RPMI7951 (cell line): Measurements from ENCODE around the gene SLC9A8. TPM values are rescaled to one million over a fixed set of nuclear protein-coding genes. Genes with fewer than 3 reads are reported as not detected.
"Not testable (repeated sequence)": the region's sequence is repeated elsewhere in the genome, so short reads cannot be mapped to it uniquely, and the experiment has no call there.

ENCODE experiments used
- DNase-seq: peaks from one replicate; pipeline ENCODE4 v3.0.0-alpha.2; 2012; ENCODE audit warnings: low read depth
- total RNA-seq: library from RNA; depleted of rRNA; stranded (reverse); fragments of >200 nt; shearing (Covaris generic); gene quantifications from 2 replicates; pipeline ENCODE4 v1.2.3, GENCODE V29; 2014; rRNA removed

SLC9A8 gene
- total RNA-seq: 6.2 and 6.6 TPM in 2 replicates

GRCh38 chr20:49812507-49813304, at the start of gene SLC9A8:
Gene SLC9A8 (plus strand): TSS chr20:49812828. CDS start chr20:49812923, 95 bp downstream.
- peak; percentile 99 for DNase-seq

- DNase-seq: peak; percentile 80
Measured at GRCh38 chr20:49762940-49763766, 49.5 kb upstream of the SLC9A8 start.

DNA sequence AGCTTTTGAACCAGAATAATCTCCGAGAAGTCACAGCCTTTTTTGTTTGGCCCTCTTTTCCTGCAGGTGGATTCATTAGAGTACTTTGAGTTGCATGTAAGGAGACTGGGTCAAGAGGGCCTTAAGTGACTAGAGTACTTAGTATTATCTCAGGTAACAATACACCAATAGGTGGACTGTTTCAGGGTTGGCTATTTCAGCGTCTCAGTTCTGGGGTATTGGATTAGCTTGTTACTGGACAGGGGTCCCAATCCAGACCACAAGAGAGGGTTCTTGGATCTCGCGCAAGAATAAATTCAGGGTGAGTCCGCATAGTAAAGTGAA, 47.3 kb upstream of the SLC9A8 start:
- DNase-seq: no peak

DNA sequence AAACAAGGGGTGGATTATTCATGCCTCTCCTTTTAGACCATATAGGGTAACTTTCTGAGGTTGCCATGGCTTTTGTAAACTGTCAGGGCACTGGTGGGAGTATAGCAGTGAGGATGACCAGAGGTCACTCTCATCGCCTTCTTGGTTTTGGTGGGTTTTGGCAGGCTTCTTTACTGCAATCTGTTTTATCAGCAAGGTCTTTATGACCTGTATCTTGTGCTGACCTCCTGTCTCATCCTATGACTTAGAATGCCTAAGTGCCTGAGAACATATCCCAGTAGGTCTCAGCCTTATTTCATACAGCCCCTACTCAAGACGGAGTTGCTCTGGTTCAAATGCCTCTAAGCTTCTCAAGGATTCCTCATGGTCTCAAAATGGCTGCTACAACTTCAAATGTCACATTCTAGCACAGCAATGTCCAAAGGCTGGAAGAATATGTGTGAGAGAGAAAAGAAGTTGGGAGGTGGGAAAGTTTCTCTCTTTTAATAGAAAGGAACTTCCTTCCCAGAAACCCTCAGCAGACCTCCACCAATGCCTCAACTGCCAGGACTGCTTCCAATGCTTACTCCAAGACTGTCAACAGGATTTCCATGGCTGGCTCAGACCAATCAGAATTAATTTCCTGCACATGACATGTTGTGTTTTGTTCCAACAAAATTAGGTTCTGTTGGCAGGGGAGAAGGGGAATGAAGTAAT, 46.6 kb upstream of the SLC9A8 start:
- DNase-seq: no peak

GRCh38 chr20:49766979-49767521, 45.6 kb upstream of the SLC9A8 start:
- DNase-seq: no peak

DNA sequence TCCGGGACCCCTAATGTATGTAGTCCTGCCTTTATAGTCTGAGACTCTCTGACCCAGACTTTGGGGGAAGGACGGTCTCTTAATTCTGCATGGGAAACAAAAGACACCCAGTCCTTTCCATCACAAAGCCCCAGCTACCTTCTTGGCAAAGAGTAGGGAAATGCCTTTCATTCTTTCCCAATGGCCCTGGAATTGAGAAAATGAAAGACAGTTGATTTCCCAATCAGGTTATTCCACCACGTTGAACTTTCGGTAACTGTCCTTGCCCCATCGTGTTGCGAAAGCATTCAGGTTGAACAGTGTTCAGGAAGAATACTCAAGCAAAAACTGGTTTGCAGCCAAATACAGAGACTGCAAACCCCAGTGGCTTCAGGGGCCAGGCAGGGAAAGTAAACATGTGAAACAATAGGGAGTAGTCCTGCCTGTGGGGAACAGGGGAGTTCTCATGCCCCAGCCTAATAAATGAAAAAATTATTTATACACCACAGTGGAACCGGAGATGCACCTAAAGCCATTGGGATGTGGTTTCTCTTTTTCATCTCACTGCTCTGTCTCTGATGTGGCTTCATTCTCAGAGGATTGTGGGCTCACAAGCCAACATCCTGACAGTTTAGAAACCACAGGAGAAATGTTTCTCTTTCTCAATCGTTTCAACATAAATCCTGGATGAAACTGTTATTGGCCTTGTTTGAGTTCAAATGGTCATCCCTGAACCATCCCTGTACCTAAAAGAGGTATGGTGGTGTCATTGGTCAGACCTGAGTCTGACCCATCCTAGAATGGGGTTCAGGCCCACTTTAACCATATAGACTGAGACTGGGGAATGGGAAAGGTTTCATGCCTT, 44.2 kb upstream of the SLC9A8 start:
- peak; percentile 97 for DNase-seq

DNA sequence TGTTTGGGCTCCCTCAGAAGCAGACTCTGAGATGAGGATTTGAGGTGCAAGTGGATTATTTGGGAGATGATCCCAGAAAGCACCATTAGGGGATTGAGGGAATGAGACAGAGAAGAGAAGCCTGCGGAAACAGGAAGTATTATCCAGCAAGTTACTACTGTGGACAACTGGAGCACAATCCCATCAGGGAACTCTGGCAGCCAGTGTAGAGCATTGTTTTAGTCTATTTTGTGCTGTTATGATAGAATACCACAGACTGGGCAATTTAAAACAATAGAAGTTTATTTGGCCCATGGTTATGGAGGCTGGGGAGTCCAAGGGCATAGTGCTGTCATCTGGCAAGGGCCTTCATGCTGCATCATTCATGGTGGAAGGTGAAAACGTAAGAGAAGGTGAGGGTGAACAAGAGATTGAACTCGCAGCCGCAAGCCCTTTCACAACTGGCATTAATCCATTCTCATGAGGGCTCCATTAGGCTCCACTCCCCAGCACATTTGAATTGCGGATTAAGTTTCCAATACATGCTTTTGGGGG, 43.5 kb upstream of the SLC9A8 start:
- DNase-seq: no peak

- no peak for DNase-seq
Measured at GRCh38 chr20:49770634-49771033, 42.0 kb upstream of the SLC9A8 start.

GRCh38 chr20:49774213-49774612, 38.4 kb upstream of the SLC9A8 start:
- DNase-seq: not testable (repeated sequence)

GRCh38 chr20:49775229-49775693, 37.4 kb upstream of the SLC9A8 start:
- DNase-seq: peak; percentile 97

DNA sequence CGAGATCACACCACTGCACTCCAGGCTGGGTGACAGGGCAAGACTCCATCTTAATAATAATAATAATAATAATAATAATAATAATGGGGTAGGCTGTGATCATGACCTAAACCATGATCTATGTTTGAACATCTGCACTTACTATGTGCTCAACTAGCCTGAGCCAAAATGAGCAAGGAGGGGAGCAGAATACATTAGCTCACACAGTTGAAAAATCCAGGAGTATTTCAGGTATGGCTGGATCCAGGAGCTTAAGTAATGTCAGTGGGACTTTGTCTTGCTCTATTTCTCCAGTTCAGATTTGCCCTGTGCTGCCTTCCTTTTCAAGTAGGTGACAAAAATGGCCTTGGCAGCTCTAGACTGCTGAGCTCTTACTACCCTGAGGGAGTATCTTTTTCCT, 32.7 kb upstream of the SLC9A8 start:
- DNase-seq: no peak

- no peak for DNase-seq
Measured at GRCh38 chr20:49781676-49782075, 31.0 kb upstream of the SLC9A8 start.

GRCh38 chr20:49782439-49782838, 30.2 kb upstream of the SLC9A8 start:
- DNase-seq: not testable (repeated sequence)

DNA sequence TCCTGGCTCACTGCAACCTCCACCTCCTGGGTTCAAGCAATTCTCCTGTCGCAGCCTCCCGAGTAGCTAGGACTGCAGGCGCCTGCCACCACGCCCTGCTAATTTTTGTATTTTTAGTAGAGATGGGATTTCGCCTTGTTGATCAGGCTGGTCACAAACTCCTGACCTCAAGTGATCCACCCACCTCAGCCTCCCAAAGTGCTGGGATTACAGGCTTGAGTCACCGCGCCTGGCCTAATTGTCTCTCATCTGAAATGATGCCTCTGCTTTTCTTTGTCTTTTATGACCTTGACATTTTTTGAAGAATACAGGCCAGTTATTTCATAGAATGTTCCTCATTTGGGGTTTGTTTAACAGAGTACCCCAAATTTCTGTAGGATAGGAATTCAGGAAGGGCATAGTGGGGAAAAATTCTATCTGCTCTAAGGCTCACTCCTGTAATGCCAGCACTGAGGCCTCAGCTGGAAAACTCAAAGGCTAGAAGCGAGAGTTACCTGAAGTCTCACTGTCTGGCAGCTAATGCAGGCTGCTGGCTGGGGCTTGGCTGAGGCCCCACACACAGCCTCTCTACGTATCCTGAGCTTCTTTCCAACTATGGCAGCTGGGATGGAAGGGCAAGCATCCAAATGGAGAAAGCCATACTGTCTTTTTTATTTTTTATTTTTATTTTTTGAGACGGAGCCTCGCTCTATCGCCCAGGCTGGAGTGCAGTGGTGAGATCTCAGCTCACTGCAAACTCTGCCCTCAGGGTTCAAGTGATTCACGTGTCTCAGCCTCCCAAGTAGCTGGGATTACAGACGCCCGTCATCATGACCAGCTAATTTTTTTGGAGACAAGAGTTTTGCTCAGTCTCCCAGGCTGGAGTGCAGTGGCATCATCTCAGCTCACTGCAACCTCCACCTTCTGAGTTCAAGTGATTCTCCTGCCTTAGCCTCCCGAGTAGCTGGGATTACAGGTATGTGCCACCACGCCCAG, 29.3 kb upstream of the SLC9A8 start:
- peak; percentile 70 for DNase-seq

DNA sequence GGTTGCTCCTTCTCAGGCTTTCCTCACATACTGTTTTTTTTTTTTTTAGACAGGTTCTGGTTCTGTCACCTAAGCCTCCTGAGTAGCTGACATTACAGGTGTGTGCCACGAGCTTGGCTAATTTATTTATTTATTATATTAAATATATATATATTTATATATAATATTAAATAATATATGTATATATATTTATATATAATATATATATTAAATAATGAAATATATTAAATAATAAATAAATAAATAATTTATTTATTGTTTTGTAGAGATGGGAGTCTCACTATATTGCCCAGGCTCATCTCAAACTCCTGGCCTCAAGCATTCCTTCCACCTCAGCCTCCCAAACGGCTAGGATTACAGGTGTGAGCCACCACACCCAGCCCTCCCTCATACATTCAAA, 28.3 kb upstream of the SLC9A8 start:
- DNase-seq: no peak

- DNase-seq: no peak
Measured at GRCh38 chr20:49785149-49785851, 27.3 kb upstream of the SLC9A8 start.

DNA sequence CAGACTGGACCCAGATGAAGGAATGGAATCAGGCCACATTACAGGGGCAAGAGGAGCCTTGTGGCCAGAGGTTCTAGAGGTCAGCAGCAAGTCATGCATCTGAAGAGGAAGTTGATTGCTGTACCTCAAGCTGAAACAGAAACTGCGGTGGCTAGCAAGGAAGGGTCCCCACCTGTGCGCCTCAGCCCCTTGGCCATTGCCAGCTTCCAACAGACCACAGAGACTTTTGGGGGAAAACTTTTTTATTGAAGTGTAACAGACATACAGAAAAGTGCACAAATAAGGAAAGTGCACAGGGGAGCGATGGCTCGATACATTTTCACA, 26.8 kb upstream of the SLC9A8 start:
- DNase-seq: no peak

DNA sequence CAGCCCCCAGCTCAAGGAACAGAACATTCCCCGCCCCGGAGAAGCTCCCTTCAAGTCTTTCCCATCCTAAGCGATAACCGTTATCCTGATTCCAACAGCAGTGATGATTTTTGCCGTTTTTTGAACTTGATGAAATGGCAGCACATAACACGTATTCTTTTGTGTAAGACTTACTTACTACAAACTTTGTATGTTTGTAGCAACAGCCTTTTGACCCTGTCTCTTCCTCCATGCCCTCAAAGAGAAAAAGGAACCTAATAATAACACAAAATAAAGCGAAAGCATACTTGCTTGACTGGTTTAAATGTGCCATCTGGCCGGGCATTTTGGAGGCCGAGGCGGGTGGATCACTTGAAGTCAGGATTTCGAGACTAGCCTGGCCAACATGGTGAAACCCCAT, 26.4 kb upstream of the SLC9A8 start:
- no peak for DNase-seq
